SK-N-SH treated with all-trans-retinoic acid at 6 μM for 48 hours (cell line): ENCODE results near the gene OR2A25.

Source experiments
- ATAC-seq: fragments of 200-7000 bp; cut with Tn5 transposase; 3 replicates; pipeline ENCODE4 v1.9.1; 2020; ENCODE audit warnings: mild to moderate bottlenecking, moderate library complexity
- ARNTL ChIP-seq: fragments of 450-650 bp; formaldehyde crosslinking; IDR thresholded peaks from 2 replicates; pipeline ENCODE4 v1.5.0; 2020; ENCODE audit warnings: low read depth, mild to moderate bottlenecking, moderate library complexity, borderline replicate concordance
- BACH2 ChIP-seq: fragments of 250-450 bp; sonication (Bioruptor Pico); IDR thresholded peaks from 2 replicates; pipeline ENCODE4 v1.9.0; 2021; ENCODE audit warnings: mild to moderate bottlenecking, borderline replicate concordance
- ESRRG ChIP-seq: fragments of 250-450 bp; sonication (Bioruptor Pico); IDR thresholded peaks from 2 replicates; pipeline ENCODE4 v1.6.1; 2021; ENCODE audit warnings: mild to moderate bottlenecking
- GLIS3 ChIP-seq: fragments of 250-450 bp; sonication (Bioruptor Pico); IDR thresholded peaks from 2 replicates; pipeline ENCODE4 v1.5.0; 2020; ENCODE audit warnings: mild to moderate bottlenecking, moderate library complexity
- OSR1 ChIP-seq: fragments of 250-450 bp; sonication (Bioruptor Pico); IDR thresholded peaks from 2 replicates; pipeline ENCODE4 v1.8.0; 2022; ENCODE audit warnings: moderate library complexity, mild to moderate bottlenecking, inconsistent platforms
- PPARA ChIP-seq: fragments of 250-450 bp; sonication (Bioruptor Pico); IDR thresholded peaks from 2 replicates; pipeline ENCODE4 v1.5.0; 2020; ENCODE audit warnings: mild to moderate bottlenecking, borderline replicate concordance
- SNAI2 ChIP-seq: fragments of 250-450 bp; sonication (Bioruptor Pico); IDR thresholded peaks from 2 replicates; pipeline ENCODE4 v1.5.0; 2020; ENCODE audit warnings: mild to moderate bottlenecking, moderate library complexity
- TCF4 ChIP-seq: fragments of 250-450 bp; sonication (Bioruptor Pico); IDR thresholded peaks from 2 replicates; pipeline ENCODE4 v1.8.0; 2021; ENCODE audit warnings: mild to moderate bottlenecking, moderate library complexity, borderline replicate concordance
- TOX ChIP-seq: fragments of 250-450 bp; sonication (Bioruptor Pico); IDR thresholded peaks from 2 replicates; pipeline ENCODE4 v1.8.0; 2021; ENCODE audit warnings: mild to moderate bottlenecking, moderate library complexity, borderline replicate concordance
- ZC3H10 ChIP-seq: fragments of 250-450 bp; sonication (Bioruptor Pico); IDR thresholded peaks from 2 replicates; pipeline ENCODE4 v1.5.1; 2021; ENCODE audit warnings: mild to moderate bottlenecking, moderate library complexity
- ZFP3 ChIP-seq: fragments of 250-450 bp; sonication (Bioruptor Pico); IDR thresholded peaks from 2 replicates; pipeline ENCODE4 v1.5.0; 2020; ENCODE audit warnings: mild to moderate bottlenecking, moderate library complexity
- ZFP30 ChIP-seq: fragments of 450-650 bp; formaldehyde crosslinking; IDR thresholded peaks from 2 replicates; pipeline ENCODE4 v1.5.0; 2022; ENCODE audit warnings: mild to moderate bottlenecking, moderate library complexity
- ZNF565 ChIP-seq: fragments of 450-650 bp; formaldehyde crosslinking; conservative IDR thresholded peaks from 2 replicates; pipeline ENCODE4 v1.5.0; 2020; ENCODE audit warnings: low read depth, mild to moderate bottlenecking, moderate library complexity
- ZNF70 ChIP-seq: fragments of 450-650 bp; formaldehyde crosslinking; IDR thresholded peaks from 2 replicates; pipeline ENCODE4 v1.5.0; 2020; ENCODE audit warnings: mild to moderate bottlenecking, moderate library complexity
- ZNF8 ChIP-seq: fragments of 450-650 bp; formaldehyde crosslinking; IDR thresholded peaks from 2 replicates; pipeline ENCODE4 v1.5.0; 2020; ENCODE audit warnings: mild to moderate bottlenecking, moderate library complexity
- TF ChIP-seq, protein P1 (sequence below): fragments of 250-450 bp; sonication (Bioruptor Pico); IDR thresholded peaks from 2 replicates; pipeline ENCODE4 v1.5.1; 2021; ENCODE audit warnings: mild to moderate bottlenecking, moderate library complexity
- TF ChIP-seq, protein P2 (sequence below): fragments of 250-450 bp; sonication (Bioruptor Pico); IDR thresholded peaks from 2 replicates; pipeline ENCODE4 v1.5.0; 2020; ENCODE audit warnings: mild to moderate bottlenecking, moderate library complexity
- TF ChIP-seq, protein P3 (sequence below): fragments of 250-450 bp; sonication (Bioruptor Pico); IDR thresholded peaks from 2 replicates; pipeline ENCODE4 v1.8.0; 2020; ENCODE audit warnings: mild to moderate bottlenecking, moderate library complexity, borderline replicate concordance
- TF ChIP-seq, protein P4 (sequence below): fragments of 250-450 bp; sonication (Bioruptor Pico); IDR thresholded peaks from 2 replicates; pipeline ENCODE4 v1.8.0; 2021; ENCODE audit warnings: low read depth, mild to moderate bottlenecking, moderate library complexity, borderline replicate concordance
- TF ChIP-seq, protein P5 (sequence below): fragments of 250-450 bp; sonication (Bioruptor Pico); IDR thresholded peaks from 2 replicates; pipeline ENCODE4 v1.5.1; 2020; ENCODE audit warnings: low read depth, mild to moderate bottlenecking, moderate library complexity

OR2A25 gene

DNA sequence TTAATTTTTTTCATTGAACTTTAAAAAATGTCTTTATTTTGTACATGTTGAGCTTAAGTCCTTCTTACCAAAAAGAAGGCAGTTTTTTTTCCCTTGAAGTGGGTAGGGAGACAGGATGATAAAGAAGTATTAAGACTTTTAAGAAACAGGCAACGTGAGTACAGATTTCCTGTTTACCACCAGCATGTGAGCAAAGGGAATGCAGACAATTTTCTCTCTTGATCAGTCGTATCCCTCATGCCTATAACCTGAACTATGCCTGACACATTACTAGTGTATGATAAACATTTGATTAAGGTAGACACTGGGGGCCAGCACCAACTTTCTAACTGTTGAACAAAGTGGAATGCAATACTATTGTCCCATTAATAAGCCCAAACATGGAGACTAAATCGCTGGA is 31.0 kb downstream of the OR2A25 start:
- no peak for ATAC-seq
- no peak for TF ChIP-seq GLIS3
- TF ChIP-seq ARNTL: no peak
- TF ChIP-seq, protein P1, sequence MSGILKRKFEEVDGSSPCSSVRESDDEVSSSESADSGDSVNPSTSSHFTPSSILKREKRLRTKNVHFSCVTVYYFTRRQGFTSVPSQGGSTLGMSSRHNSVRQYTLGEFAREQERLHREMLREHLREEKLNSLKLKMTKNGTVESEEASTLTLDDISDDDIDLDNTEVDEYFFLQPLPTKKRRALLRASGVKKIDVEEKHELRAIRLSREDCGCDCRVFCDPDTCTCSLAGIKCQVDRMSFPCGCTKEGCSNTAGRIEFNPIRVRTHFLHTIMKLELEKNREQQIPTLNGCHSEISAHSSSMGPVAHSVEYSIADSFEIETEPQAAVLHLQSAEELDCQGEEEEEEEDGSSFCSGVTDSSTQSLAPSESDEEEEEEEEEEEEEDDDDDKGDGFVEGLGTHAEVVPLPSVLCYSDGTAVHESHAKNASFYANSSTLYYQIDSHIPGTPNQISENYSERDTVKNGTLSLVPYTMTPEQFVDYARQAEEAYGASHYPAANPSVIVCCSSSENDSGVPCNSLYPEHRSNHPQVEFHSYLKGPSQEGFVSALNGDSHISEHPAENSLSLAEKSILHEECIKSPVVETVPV (CRISPR knock-in tag): no peak
- no peak for TF ChIP-seq ESRRG (CRISPR knock-in tag)
- TF ChIP-seq ZNF70 (CRISPR knock-in tag): no peak
- no peak for TF ChIP-seq SNAI2 (CRISPR knock-in tag)
- no peak for TF ChIP-seq OSR1 (CRISPR knock-in tag)
- TF ChIP-seq ZNF565 (CRISPR knock-in tag): no peak
- TF ChIP-seq ZC3H10 (CRISPR knock-in tag): no peak
- TF ChIP-seq, protein P2, sequence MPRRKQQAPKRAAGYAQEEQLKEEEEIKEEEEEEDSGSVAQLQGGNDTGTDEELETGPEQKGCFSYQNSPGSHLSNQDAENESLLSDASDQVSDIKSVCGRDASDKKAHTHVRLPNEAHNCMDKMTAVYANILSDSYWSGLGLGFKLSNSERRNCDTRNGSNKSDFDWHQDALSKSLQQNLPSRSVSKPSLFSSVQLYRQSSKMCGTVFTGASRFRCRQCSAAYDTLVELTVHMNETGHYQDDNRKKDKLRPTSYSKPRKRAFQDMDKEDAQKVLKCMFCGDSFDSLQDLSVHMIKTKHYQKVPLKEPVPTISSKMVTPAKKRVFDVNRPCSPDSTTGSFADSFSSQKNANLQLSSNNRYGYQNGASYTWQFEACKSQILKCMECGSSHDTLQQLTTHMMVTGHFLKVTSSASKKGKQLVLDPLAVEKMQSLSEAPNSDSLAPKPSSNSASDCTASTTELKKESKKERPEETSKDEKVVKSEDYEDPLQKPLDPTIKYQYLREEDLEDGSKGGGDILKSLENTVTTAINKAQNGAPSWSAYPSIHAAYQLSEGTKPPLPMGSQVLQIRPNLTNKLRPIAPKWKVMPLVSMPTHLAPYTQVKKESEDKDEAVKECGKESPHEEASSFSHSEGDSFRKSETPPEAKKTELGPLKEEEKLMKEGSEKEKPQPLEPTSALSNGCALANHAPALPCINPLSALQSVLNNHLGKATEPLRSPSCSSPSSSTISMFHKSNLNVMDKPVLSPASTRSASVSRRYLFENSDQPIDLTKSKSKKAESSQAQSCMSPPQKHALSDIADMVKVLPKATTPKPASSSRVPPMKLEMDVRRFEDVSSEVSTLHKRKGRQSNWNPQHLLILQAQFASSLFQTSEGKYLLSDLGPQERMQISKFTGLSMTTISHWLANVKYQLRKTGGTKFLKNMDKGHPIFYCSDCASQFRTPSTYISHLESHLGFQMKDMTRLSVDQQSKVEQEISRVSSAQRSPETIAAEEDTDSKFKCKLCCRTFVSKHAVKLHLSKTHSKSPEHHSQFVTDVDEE (CRISPR knock-in tag): no peak
- no peak for TF ChIP-seq BACH2 (CRISPR knock-in tag)
- no peak for TF ChIP-seq PPARA
- no peak for TF ChIP-seq ZFP30 (CRISPR knock-in tag)
- TF ChIP-seq, protein P3, sequence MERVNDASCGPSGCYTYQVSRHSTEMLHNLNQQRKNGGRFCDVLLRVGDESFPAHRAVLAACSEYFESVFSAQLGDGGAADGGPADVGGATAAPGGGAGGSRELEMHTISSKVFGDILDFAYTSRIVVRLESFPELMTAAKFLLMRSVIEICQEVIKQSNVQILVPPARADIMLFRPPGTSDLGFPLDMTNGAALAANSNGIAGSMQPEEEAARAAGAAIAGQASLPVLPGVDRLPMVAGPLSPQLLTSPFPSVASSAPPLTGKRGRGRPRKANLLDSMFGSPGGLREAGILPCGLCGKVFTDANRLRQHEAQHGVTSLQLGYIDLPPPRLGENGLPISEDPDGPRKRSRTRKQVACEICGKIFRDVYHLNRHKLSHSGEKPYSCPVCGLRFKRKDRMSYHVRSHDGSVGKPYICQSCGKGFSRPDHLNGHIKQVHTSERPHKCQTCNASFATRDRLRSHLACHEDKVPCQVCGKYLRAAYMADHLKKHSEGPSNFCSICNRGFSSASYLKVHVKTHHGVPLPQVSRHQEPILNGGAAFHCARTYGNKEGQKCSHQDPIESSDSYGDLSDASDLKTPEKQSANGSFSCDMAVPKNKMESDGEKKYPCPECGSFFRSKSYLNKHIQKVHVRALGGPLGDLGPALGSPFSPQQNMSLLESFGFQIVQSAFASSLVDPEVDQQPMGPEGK (CRISPR knock-in tag): no peak

DNA sequence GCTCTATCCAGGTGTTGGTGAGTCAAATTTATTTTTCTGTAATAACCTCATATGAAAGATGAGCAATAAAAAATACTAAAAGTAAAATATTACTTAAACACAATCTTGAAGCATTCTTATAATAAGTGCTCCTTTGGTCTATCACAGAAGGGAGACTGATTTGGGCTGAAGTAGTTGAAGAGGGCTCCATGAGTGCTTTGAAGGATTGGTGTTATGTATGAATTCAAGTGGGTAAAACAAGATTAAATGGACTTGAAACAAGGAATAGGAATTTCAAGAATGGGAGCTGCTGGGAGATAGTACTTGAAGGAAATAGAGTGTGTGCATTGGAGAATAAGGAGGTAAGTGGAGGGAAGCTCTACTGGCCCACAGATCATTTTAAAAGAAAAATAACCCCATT is 32.4 kb downstream of the OR2A25 start:
- no peak for ATAC-seq
- no peak for TF ChIP-seq TCF4
- no peak for TF ChIP-seq TOX (CRISPR knock-in tag)
- TF ChIP-seq OSR1 (CRISPR knock-in tag): no peak
- no peak for TF ChIP-seq ZNF70 (CRISPR knock-in tag)
- TF ChIP-seq, protein P3 (CRISPR knock-in tag): no peak
- TF ChIP-seq, protein P1 (CRISPR knock-in tag): no peak
- TF ChIP-seq ESRRG (CRISPR knock-in tag): no peak
- TF ChIP-seq ZNF8: no peak
- no peak for TF ChIP-seq GLIS3
- TF ChIP-seq, protein P2 (CRISPR knock-in tag): no peak
- no peak for TF ChIP-seq ZC3H10 (CRISPR knock-in tag)
- TF ChIP-seq, protein P4, sequence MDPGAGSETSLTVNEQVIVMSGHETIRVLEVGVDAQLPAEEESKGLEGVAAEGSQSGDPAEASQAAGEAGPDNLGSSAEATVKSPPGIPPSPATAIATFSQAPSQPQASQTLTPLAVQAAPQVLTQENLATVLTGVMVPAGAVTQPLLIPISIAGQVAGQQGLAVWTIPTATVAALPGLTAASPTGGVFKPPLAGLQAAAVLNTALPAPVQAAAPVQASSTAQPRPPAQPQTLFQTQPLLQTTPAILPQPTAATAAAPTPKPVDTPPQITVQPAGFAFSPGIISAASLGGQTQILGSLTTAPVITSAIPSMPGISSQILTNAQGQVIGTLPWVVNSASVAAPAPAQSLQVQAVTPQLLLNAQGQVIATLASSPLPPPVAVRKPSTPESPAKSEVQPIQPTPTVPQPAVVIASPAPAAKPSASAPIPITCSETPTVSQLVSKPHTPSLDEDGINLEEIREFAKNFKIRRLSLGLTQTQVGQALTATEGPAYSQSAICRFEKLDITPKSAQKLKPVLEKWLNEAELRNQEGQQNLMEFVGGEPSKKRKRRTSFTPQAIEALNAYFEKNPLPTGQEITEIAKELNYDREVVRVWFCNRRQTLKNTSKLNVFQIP (CRISPR knock-in tag): no peak
- no peak for TF ChIP-seq ZFP30 (CRISPR knock-in tag)
- TF ChIP-seq ZNF565 (CRISPR knock-in tag): no peak
- TF ChIP-seq ARNTL: no peak
- TF ChIP-seq, protein P5, sequence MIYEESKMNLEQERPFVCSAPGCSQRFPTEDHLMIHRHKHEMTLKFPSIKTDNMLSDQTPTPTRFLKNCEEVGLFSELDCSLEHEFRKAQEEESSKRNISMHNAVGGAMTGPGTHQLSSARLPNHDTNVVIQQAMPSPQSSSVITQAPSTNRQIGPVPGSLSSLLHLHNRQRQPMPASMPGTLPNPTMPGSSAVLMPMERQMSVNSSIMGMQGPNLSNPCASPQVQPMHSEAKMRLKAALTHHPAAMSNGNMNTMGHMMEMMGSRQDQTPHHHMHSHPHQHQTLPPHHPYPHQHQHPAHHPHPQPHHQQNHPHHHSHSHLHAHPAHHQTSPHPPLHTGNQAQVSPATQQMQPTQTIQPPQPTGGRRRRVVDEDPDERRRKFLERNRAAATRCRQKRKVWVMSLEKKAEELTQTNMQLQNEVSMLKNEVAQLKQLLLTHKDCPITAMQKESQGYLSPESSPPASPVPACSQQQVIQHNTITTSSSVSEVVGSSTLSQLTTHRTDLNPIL: no peak
- no peak for TF ChIP-seq BACH2 (CRISPR knock-in tag)
- no peak for TF ChIP-seq ZFP3 (CRISPR knock-in tag)
- no peak for TF ChIP-seq SNAI2 (CRISPR knock-in tag)
